Measurements from ENCODE around the gene C8G. TPM values are rescaled to one million over a fixed set of nuclear protein-coding genes. Genes with fewer than 3 reads are reported as not detected.

C8G gene
- total and polyA plus RNA-seq, 9 of the 15 experiments (the other 6 are each of a cell fraction or from before 2014, with no cell fraction given), result 0.35 to 5.9 (median 2.7) TPM; not detected in 2

- ATAC-seq, result peak; percentile 87
- DNase-seq (ENCODE audit: extremely low read depth in 1 of 4, low spot score in 3 of 4), result peak; percentile 93 to 98 (median 94)
- Histone ChIP-seq H3K4me2 (ENCODE audit: insufficient read depth, low read length) (peak within 1 kb of the TSS; percentile 83), H3K4me3 (peak within 1 kb of the TSS; percentile 87), H4K20me1 (replicated peaks; ENCODE audit: control insufficient read depth, insufficient read depth, low read length) (no peaks in the 10 kb centered on the region), H3K9me3 (replicated peaks; ENCODE audit: control insufficient read depth, insufficient read depth, low read depth, low read length) (peaks cover 6% of the 10 kb centered on the region), H3K9me1 (ENCODE audit: control insufficient read depth, insufficient read depth, low read length) (no peaks in the 10 kb centered on the region), H3K79me2 (ENCODE audit: control insufficient read depth, insufficient read depth, low read length) (peaks cover 18% of the 10 kb centered on the region), H3K4me1 (replicated peaks in 1 of 2; ENCODE audit: control insufficient read depth in 2 of 2, insufficient read depth in 2 of 2, low read length in 2 of 2) (peaks cover 26 to 62% of the 10 kb centered on the region in 2 experiments), H2AFZ (ENCODE audit: low read depth, low read length) (peak within 1 kb of the TSS; percentile 89), H3K27ac (ENCODE audit: extremely low read depth, low read depth, low read length) (peak within 1 kb of the TSS; percentile 89), H3K36me3 (ENCODE audit: control insufficient read depth, insufficient read depth, low read length) (peaks cover 22% of the 10 kb centered on the region; the same call in 1 of the 3 replicates), H3K27me3 (ENCODE audit: control insufficient read depth in 2 of 2, insufficient read depth in 2 of 2, low read length in 2 of 2) (no peaks in the 10 kb centered on the region), H3K9ac (ENCODE audit: insufficient read depth in 1 of 2, low read depth in 2 of 2, low read length in 2 of 2) (peak within 1 kb of the TSS; percentile 79 to 97)
- ChIA-PET POLR2A (interaction anchor here (0.6 to 1.3 kb wide), 12 partner anchors 9 to 163 kb away, joined by 3 to 8 read pairs (median 4); no protein-coding TSS in a partner anchor), CTCF (ENCODE audit: low intra/inter-chr PET ratio) (no interaction called here)
- BruUV-seq (replicated peaks), result TSS peak; percentile 87
- under 1% methylated on average over 42 of the region's 92 CpGs for WGBS (ENCODE audit: insufficient coverage, low coverage, missing lambda C conversion rate)
- intact Hi-C loops (cut with micrococcal nuclease), result loop anchor here (5.0 kb wide), 1 partner anchor 45 kb away; the partner anchor contains the start of gene C8G
- in situ Hi-C loops (cut with MboI), result no loop called here
- peak; percentile 63 for FAIRE-seq
- no peak for TF ChIP-seq LEF1 (IDR thresholded peaks at IDR 0.05)
- no peak for TF ChIP-seq FOXJ3 (CRISPR knock-in tag; IDR thresholded peaks at IDR 0.05)
- TF ChIP-seq ILF3 (IDR thresholded peaks at IDR 0.05; ENCODE audit: borderline replicate concordance), result no peak
- TF ChIP-seq, protein P1, sequence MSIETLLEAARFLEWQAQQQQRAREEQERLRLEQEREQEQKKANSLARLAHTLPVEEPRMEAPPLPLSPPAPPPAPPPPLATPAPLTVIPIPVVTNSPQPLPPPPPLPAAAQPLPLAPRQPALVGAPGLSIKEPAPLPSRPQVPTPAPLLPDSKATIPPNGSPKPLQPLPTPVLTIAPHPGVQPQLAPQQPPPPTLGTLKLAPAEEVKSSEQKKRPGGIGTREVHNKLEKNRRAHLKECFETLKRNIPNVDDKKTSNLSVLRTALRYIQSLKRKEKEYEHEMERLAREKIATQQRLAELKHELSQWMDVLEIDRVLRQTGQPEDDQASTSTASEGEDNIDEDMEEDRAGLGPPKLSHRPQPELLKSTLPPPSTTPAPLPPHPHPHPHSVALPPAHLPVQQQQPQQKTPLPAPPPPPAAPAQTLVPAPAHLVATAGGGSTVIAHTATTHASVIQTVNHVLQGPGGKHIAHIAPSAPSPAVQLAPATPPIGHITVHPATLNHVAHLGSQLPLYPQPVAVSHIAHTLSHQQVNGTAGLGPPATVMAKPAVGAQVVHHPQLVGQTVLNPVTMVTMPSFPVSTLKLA (conservative IDR thresholded peaks at IDR 0.05), result peak; percentile 91 to 96
- TF ChIP-seq NCOA1 (IDR thresholded peaks at IDR 0.05; ENCODE audit: low read depth), result no peak
- TF ChIP-seq, protein P2, sequence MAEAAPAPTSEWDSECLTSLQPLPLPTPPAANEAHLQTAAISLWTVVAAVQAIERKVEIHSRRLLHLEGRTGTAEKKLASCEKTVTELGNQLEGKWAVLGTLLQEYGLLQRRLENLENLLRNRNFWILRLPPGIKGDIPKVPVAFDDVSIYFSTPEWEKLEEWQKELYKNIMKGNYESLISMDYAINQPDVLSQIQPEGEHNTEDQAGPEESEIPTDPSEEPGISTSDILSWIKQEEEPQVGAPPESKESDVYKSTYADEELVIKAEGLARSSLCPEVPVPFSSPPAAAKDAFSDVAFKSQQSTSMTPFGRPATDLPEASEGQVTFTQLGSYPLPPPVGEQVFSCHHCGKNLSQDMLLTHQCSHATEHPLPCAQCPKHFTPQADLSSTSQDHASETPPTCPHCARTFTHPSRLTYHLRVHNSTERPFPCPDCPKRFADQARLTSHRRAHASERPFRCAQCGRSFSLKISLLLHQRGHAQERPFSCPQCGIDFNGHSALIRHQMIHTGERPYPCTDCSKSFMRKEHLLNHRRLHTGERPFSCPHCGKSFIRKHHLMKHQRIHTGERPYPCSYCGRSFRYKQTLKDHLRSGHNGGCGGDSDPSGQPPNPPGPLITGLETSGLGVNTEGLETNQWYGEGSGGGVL (CRISPR knock-in tag; IDR thresholded peaks at IDR 0.05), result no peak
- no peak for TF ChIP-seq CBX5 (IDR thresholded peaks at IDR 0.05; ENCODE audit: borderline replicate concordance, low read depth)
- TF ChIP-seq ZNF324 (CRISPR knock-in tag; IDR thresholded peaks at IDR 0.05), result no peak
- TF ChIP-seq CEBPZ (IDR thresholded peaks at IDR 0.05; ENCODE audit: borderline replicate concordance, low read depth, low read length), result no peak
- TF ChIP-seq TCF7 (IDR thresholded peaks at IDR 0.05; ENCODE audit: borderline replicate concordance), result no peak
- TF ChIP-seq ZNF121 (CRISPR knock-in tag; conservative IDR thresholded peaks at IDR 0.05), result no peak
- TF ChIP-seq, protein P3, sequence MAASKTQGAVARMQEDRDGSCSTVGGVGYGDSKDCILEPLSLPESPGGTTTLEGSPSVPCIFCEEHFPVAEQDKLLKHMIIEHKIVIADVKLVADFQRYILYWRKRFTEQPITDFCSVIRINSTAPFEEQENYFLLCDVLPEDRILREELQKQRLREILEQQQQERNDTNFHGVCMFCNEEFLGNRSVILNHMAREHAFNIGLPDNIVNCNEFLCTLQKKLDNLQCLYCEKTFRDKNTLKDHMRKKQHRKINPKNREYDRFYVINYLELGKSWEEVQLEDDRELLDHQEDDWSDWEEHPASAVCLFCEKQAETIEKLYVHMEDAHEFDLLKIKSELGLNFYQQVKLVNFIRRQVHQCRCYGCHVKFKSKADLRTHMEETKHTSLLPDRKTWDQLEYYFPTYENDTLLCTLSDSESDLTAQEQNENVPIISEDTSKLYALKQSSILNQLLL (CRISPR knock-in tag; IDR thresholded peaks at IDR 0.05; ENCODE audit: borderline replicate concordance), result no peak
- no peak for TF ChIP-seq NR1H2 (CRISPR knock-in tag; IDR thresholded peaks at IDR 0.05)
Observed at GRCh38 chr9:136991993-136992818, 47.2 kb downstream of the C8G start, which contains the start of gene PAXX. Gene PAXX (plus strand): TSS chr9:136992422. CDS start chr9:136992444, 22 bp downstream.
